Ascending aorta (tissue), 2 donors: ENCODE data around the gene SLC44A5. TPM values are rescaled to one million over a fixed set of nuclear protein-coding genes. Genes with fewer than 3 reads are reported as not detected.

Experiments used
- DNase-seq, 2 donors: peaks; one replicate each; pipeline ENCODE4 v3.0.0-alpha.2; 2019; ENCODE audit warnings: low spot score in 2 of 2
- H3K27ac ChIP-seq, 2 donors: fragments of 200-600 bp; sonication (generic); one replicate each; pipeline ENCODE4 v1.5.1; 2016 to 2017; ENCODE audit warnings: mild to moderate bottlenecking in 1 of 2
- H3K27me3 ChIP-seq: fragments of 200-600 bp; sonication (generic); one replicate; pipeline ENCODE4 v1.5.1; 2017
- H3K36me3 ChIP-seq, 2 donors: fragments of 200-600 bp; sonication (generic); one replicate each; pipeline ENCODE4 v1.5.1; 2016
- H3K4me1 ChIP-seq, 2 donors: fragments of 200-600 bp; sonication (generic); one replicate each; pipeline ENCODE4 v1.5.1; 2016 to 2017; ENCODE audit warnings: mild to moderate bottlenecking in 1 of 2
- H3K4me3 ChIP-seq, 2 donors: fragments of 200-600 bp; sonication (generic); one replicate each; pipeline ENCODE4 v1.5.1; 2016 to 2017; ENCODE audit warnings: mild to moderate bottlenecking in 1 of 2
- H3K9me3 ChIP-seq, 2 donors: fragments of 200-600 bp; sonication (generic); one replicate each; pipeline ENCODE4 v1.5.1; 2016
- CTCF ChIP-seq, 3 experiments: fragments of 200-600 bp in 2 of 3; fragments of 450-650 bp in 1 of 3; sonication (generic) in 2 of 3; IDR thresholded peaks; one replicate each; pipeline ENCODE4 v1.5.1; 2016 to 2019; ENCODE audit warnings: antibody characterized with exemption in 3 of 3, mild to moderate bottlenecking in 1 of 3, moderate library complexity in 1 of 3
- intact Hi-C: fragments of 100-400 bp; cut with DNase I; formaldehyde crosslinking; loops from one replicate; pipeline ENCODE4 v1.15.1; 2023
- total RNA-seq: library from RNA; depleted of rRNA; stranded (reverse); fragments of >200 nt; gene quantifications from one replicate; pipeline ENCODE4 v1.1.0, GENCODE V29; 2016

The SLC44A5 gene
- total RNA-seq, 1 donor from 2014 or later: not detected

- Histone ChIP-seq H3K27ac (no peak overlapping the region), H3K9me3 (no peaks in the 10 kb centered on the region), H3K4me3 (no peak overlapping the region), H3K36me3 (no peaks in the 10 kb centered on the region), H3K27me3 (no peaks in the 10 kb centered on the region), H3K4me1 (no peaks in the 10 kb centered on the region)
- intact Hi-C loops: no loop called here
- TF ChIP-seq CTCF (IDR thresholded peaks at IDR 0.05): no peak
- no peak for DNase-seq
Measured at GRCh38 chr1:75559800-75560199, 51.1 kb downstream of the SLC44A5 start.

- no peaks in the 10 kb centered on the region for H3K27me3 ChIP-seq
- H3K4me1 ChIP-seq: no peaks in the 10 kb centered on the region
- H3K9me3 ChIP-seq: no peaks in the 10 kb centered on the region
- no peaks in the 10 kb centered on the region for H3K36me3 ChIP-seq
- TF ChIP-seq CTCF (IDR thresholded peaks at IDR 0.05): no peak
- no peak overlapping the region for H3K27ac ChIP-seq
- intact Hi-C loops: no loop called here
- no peak for DNase-seq
- H3K4me3 ChIP-seq: no peak overlapping the region
Measured at GRCh38 chr1:75559136-75559535, 51.8 kb downstream of the SLC44A5 start.

GRCh38 chr1:75554870-75555269 lies 56.0 kb downstream of the SLC44A5 start:
- no peak for TF ChIP-seq CTCF (IDR thresholded peaks at IDR 0.05)
- Histone ChIP-seq H3K4me3 (no peak overlapping the region), H3K36me3 (no peaks in the 10 kb centered on the region), H3K4me1 (no peaks in the 10 kb centered on the region), H3K27me3 (no peaks in the 10 kb centered on the region), H3K27ac (no peak overlapping the region), H3K9me3 (no peaks in the 10 kb centered on the region)
- no peak for DNase-seq
- intact Hi-C loops: no loop called here

- DNase-seq: no peak
- Histone ChIP-seq H3K4me3 (no peak overlapping the region), H3K4me1 (no peaks in the 10 kb centered on the region), H3K9me3 (no peaks in the 10 kb centered on the region), H3K27ac (no peak overlapping the region), H3K27me3 (no peaks in the 10 kb centered on the region), H3K36me3 (no peaks in the 10 kb centered on the region)
- intact Hi-C loops: no loop called here
- no peak for TF ChIP-seq CTCF (IDR thresholded peaks at IDR 0.05)
Measured at GRCh38 chr1:75554181-75554580, 56.7 kb downstream of the SLC44A5 start.

GRCh38 chr1:75550559-75550958 lies 60.4 kb downstream of the SLC44A5 start:
- no peaks in the 10 kb centered on the region for H3K36me3 ChIP-seq
- TF ChIP-seq CTCF (IDR thresholded peaks at IDR 0.05): no peak
- no peak overlapping the region for H3K4me3 ChIP-seq
- no peaks in the 10 kb centered on the region for H3K4me1 ChIP-seq
- H3K9me3 ChIP-seq: no peaks in the 10 kb centered on the region
- intact Hi-C loops: no loop called here
- H3K27me3 ChIP-seq: no peaks in the 10 kb centered on the region
- no peak for DNase-seq
- no peak overlapping the region for H3K27ac ChIP-seq
